ENCODE measurements around the gene MACF1.

DNA sequence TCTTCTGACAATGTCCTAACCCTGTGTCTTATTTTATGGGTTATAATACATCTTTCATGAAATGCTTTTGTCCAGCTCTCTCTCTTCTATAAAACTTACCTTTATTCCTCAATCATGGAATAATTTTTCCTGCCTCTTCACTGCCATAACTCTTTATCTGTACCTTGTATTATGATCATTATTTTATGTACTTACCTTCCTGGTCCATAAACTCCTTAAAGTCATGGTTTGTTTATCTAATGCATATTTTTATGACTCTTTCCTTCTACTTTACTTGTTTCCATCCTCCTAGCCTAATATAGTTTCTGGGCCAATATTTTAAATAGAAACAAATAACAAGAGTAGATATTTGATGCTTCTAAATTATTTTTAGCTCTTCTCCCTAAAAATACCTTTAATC is 221.1 kb downstream of the MACF1 start:
- TF ChIP-seq POLR2A (IDR thresholded peaks at IDR 0.05), result no peak
- TF ChIP-seq, protein P1, sequence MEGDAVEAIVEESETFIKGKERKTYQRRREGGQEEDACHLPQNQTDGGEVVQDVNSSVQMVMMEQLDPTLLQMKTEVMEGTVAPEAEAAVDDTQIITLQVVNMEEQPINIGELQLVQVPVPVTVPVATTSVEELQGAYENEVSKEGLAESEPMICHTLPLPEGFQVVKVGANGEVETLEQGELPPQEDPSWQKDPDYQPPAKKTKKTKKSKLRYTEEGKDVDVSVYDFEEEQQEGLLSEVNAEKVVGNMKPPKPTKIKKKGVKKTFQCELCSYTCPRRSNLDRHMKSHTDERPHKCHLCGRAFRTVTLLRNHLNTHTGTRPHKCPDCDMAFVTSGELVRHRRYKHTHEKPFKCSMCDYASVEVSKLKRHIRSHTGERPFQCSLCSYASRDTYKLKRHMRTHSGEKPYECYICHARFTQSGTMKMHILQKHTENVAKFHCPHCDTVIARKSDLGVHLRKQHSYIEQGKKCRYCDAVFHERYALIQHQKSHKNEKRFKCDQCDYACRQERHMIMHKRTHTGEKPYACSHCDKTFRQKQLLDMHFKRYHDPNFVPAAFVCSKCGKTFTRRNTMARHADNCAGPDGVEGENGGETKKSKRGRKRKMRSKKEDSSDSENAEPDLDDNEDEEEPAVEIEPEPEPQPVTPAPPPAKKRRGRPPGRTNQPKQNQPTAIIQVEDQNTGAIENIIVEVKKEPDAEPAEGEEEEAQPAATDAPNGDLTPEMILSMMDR (IDR thresholded peaks at IDR 0.05), result no peak
